A549 (cell line): ENCODE data around the gene SUDS3. TPM values are rescaled to one million over a fixed set of nuclear protein-coding genes. Genes with fewer than 3 reads are reported as not detected.

ENCODE experiments used
- ATAC-seq, 2 experiments: fragments of 200-7000 bp in 1 of 2; fragments of >200 bp in 1 of 2; cut with Nextera tagmentation in 1 of 2; cut with Tn5 transposase in 1 of 2; 3 replicates each; pipeline versions ENCODE4 v1.8.0 to v1.9.1; 2018 to 2020; ENCODE audit warnings: mild to moderate bottlenecking in 1 of 2, moderate library complexity in 1 of 2
- CTCF ChIA-PET: fragments of 300-600 bp; sonication (Branson Sonifier 250); formaldehyde crosslinking; extraction: SDS; loops from one replicate; lab custom pipeline; 2021; ENCODE audit warnings: antibody characterized with exemption, inconsistent platforms; lab: Yijun Ruan, JAX
- POLR2A ChIA-PET: fragments of 350-600 bp; formaldehyde crosslinking; extraction: SDS; loops from one replicate; lab custom pipeline; 2021; ENCODE audit warnings: antibody characterized with exemption, inconsistent platforms; lab: Yijun Ruan, JAX
- DNase-seq, 2 experiments: peaks; one replicate each; pipeline versions ENCODE4 v3.0.0 to v3.0.0-alpha.2; 2011 to 2016; ENCODE audit warnings: low read depth in 1 of 2, low spot score in 1 of 2
- FAIRE-seq: peaks from 2 replicates; lab custom pipeline; 2011; peaks lifted over from hg19 to GRCh38; lab: Jason Lieb, UNC
- H3K27ac ChIP-seq, 2 experiments: fragments of >200 bp; sonication (Bioruptor Twin); formaldehyde crosslinking; 3 replicates each; pipeline ENCODE4 v1.5.1; 2016 to 2017
- H3K4me1 ChIP-seq: fragments of >200 bp; sonication (Bioruptor Twin); formaldehyde crosslinking; 3 replicates; pipeline ENCODE4 v1.6.1; 2016
- H3K4me2 ChIP-seq: fragments of >200 bp; sonication (Bioruptor Twin); formaldehyde crosslinking; 3 replicates; pipeline ENCODE4 v1.6.1; 2016
- H3K4me3 ChIP-seq: fragments of >200 bp; sonication (Bioruptor Twin); formaldehyde crosslinking; 3 replicates; pipeline ENCODE4 v1.5.1; 2016
- H3K9me3 ChIP-seq: fragments of >200 bp; sonication (Bioruptor Twin); formaldehyde crosslinking; 3 replicates; pipeline ENCODE4 v1.6.1; 2016
- ATOH8 ChIP-seq: fragments of 250-450 bp; sonication (Bioruptor Pico); IDR thresholded peaks from 2 replicates; pipeline ENCODE4 v1.5.0; 2020; ENCODE audit warnings: low read depth, mild to moderate bottlenecking, moderate library complexity
- BHLHE40 ChIP-seq: IDR thresholded peaks from 2 replicates; pipeline ENCODE4 v1.6.1; 2012; ENCODE audit warnings: low read depth, low read length, inconsistent platforms
- CBX2 ChIP-seq: fragments of 200-600 bp; sonication (generic); IDR thresholded peaks from 2 replicates; pipeline ENCODE4 v1.6.1; 2016; ENCODE audit warnings: low read depth, mild to moderate bottlenecking, borderline replicate concordance
- EHMT2 ChIP-seq: fragments of 200-600 bp; sonication (generic); IDR thresholded peaks from 2 replicates; pipeline ENCODE4 v1.6.1; 2016; ENCODE audit warnings: antibody characterized with exemption, low read depth, mild to moderate bottlenecking, moderate library complexity
- ELK1 ChIP-seq: fragments of 150-350 bp; IDR thresholded peaks from 2 replicates; pipeline ENCODE4 v1.6.1; 2014; ENCODE audit warnings: low read depth, mild to moderate bottlenecking, low read length
- EP300 ChIP-seq, 2 experiments: fragments of >200 bp; sonication (Bioruptor Twin); formaldehyde crosslinking; IDR thresholded peaks; 2 replicates in 1 of 2; 3 replicates in 1 of 2; pipeline ENCODE4 v1.6.1; 2016 to 2017
- FOXS1 ChIP-seq: fragments of 250-450 bp; sonication (Bioruptor Pico); IDR thresholded peaks from 2 replicates; pipeline ENCODE4 v1.5.0; 2020; ENCODE audit warnings: mild to moderate bottlenecking, moderate library complexity
- HEYL ChIP-seq: fragments of 250-450 bp; sonication (Bioruptor Pico); IDR thresholded peaks from 2 replicates; pipeline ENCODE4 v1.8.0; 2021; ENCODE audit warnings: mild to moderate bottlenecking, moderate library complexity
- HMGXB4 ChIP-seq: fragments of 250-450 bp; sonication (Bioruptor Pico); IDR thresholded peaks from 2 replicates; pipeline ENCODE4 v1.5.0; 2021; ENCODE audit warnings: mild to moderate bottlenecking, moderate library complexity, borderline replicate concordance
- HOXA7 ChIP-seq: fragments of 250-450 bp; sonication (Bioruptor Pico); IDR thresholded peaks from 2 replicates; pipeline ENCODE4 v1.5.0; 2020; ENCODE audit warnings: mild to moderate bottlenecking, moderate library complexity
- HOXB5 ChIP-seq: fragments of 250-450 bp; sonication (Bioruptor Pico); IDR thresholded peaks from 2 replicates; pipeline ENCODE4 v1.5.0; 2020; ENCODE audit warnings: mild to moderate bottlenecking, moderate library complexity
- KDM1A ChIP-seq: fragments of 200-600 bp; sonication (generic); IDR thresholded peaks from 2 replicates; pipeline ENCODE4 v1.6.1; 2016; ENCODE audit warnings: low read depth, mild to moderate bottlenecking
- MAX ChIP-seq: IDR thresholded peaks from 2 replicates; pipeline ENCODE4 v1.6.1; 2012
- MAZ ChIP-seq: fragments of 150-350 bp; IDR thresholded peaks from 2 replicates; pipeline ENCODE4 v1.6.1; 2014; ENCODE audit warnings: antibody characterized with exemption, low read depth, low read length, borderline replicate concordance
- NR3C1 ChIP-seq: fragments of >200 bp; sonication (Bioruptor Twin); formaldehyde crosslinking; IDR thresholded peaks from 3 replicates; pipeline ENCODE4 v1.6.1; 2017
- PHF8 ChIP-seq: fragments of 200-600 bp; sonication (generic); IDR thresholded peaks from 2 replicates; pipeline ENCODE4 v1.6.1; 2016; ENCODE audit warnings: low read depth, mild to moderate bottlenecking, antibody characterized with exemption, moderate library complexity, borderline replicate concordance
- RARB ChIP-seq: fragments of 250-450 bp; sonication (Bioruptor Pico); IDR thresholded peaks from 2 replicates; pipeline ENCODE4 v1.8.0; 2021; ENCODE audit warnings: mild to moderate bottlenecking, moderate library complexity
- RCOR1 ChIP-seq: fragments of 150-350 bp; IDR thresholded peaks from 2 replicates; pipeline ENCODE4 v1.6.1; 2014; ENCODE audit warnings: antibody characterized with exemption, low read length, low read depth
- REST ChIP-seq: fragments of 200-600 bp; sonication (generic); IDR thresholded peaks from 2 replicates; pipeline ENCODE4 v1.6.1; 2016; ENCODE audit warnings: antibody characterized with exemption, mild to moderate bottlenecking, moderate library complexity
- USF2 ChIP-seq: fragments of 450-650 bp; IDR thresholded peaks from 2 replicates; pipeline ENCODE4 v1.6.1; 2014; ENCODE audit warnings: antibody characterized with exemption
- ZFP36 ChIP-seq: fragments of 450-650 bp; IDR thresholded peaks from 2 replicates; pipeline ENCODE4 v1.6.1; 2014; ENCODE audit warnings: borderline replicate concordance; ENCODE audit not compliant: partially characterized antibody
- ZSCAN20 ChIP-seq: fragments of 250-450 bp; sonication (Bioruptor Pico); IDR thresholded peaks from 2 replicates; pipeline ENCODE4 v1.8.0; 2022; ENCODE audit warnings: mild to moderate bottlenecking, moderate library complexity
- WGBS: methylation state at CpG from one replicate; pipeline ENCODE4 v1.1.6; 2017; ENCODE audit errors: missing lambda C conversion rate; 5-methylcytosine and 5-hydroxymethylcytosine counted together
- polyA plus RNA-seq, 4 experiments: library from polyadenylated mRNA; depleted of rRNA in 3 of 4; stranded (reverse); fragments of >200 nt; fragmentation: RNase III in 1 of 4; extraction: RNeasy Plus Mini Kit Qiagen cat#74134 plus additional on column Dnase treatment in 1 of 4; gene quantifications; 2 replicates in 3 of 4; 3 replicates in 1 of 4; pipeline ENCODE4 v1.2.3, GENCODE V29; 2011 to 2017

SUDS3 gene
- polyA plus RNA-seq, 2 of the 4 experiments (the other 2 are of a cell fraction): 20.3 to 36.5 TPM

- CTCF ChIA-PET: no interaction called here
- no peak for FAIRE-seq
- POLR2A ChIA-PET: interaction anchor here (1.2 kb wide), 1 partner anchor 48 kb away, joined by 3 read pairs; the partner anchor contains the start of gene TAOK3
Measured at GRCh38 chr12:118420673-118421072, 44.3 kb downstream of the SUDS3 start.

GRCh38 chr12:118424884-118425283, 48.5 kb downstream of the SUDS3 start:
- Histone ChIP-seq H3K4me1 (peaks cover 10% of the 10 kb centered on the region; the same call in 1 of the 3 replicates), H3K4me2 (no peak overlapping the region), H3K9me3 (no peaks in the 10 kb centered on the region), H3K4me3 (no peak overlapping the region), H3K27ac (no peak overlapping the region)
- FAIRE-seq (no peak), DNase-seq (no peak), ATAC-seq (no peak)
- ChIA-PET POLR2A (no interaction called here), CTCF (interaction anchor here (1.0 to 2.3 kb wide), 2 partner anchors 11 to 21 kb away, joined by 3 to 4 read pairs; no protein-coding TSS in a partner anchor)
- no peak for TF ChIP-seq HMGXB4 (CRISPR knock-in tag)
- TF ChIP-seq PHF8: no peak
- TF ChIP-seq ELK1: no peak
- TF ChIP-seq HEYL: no peak
- TF ChIP-seq USF2: no peak
- no peak for TF ChIP-seq NR3C1
- TF ChIP-seq ATOH8 (CRISPR knock-in tag): no peak
- no peak for TF ChIP-seq EP300 (IDR thresholded peaks at IDR 0.05)
- TF ChIP-seq MAZ: no peak
- no peak for TF ChIP-seq REST
- TF ChIP-seq RARB (CRISPR knock-in tag): no peak
- TF ChIP-seq MAX: no peak
- TF ChIP-seq HOXB5 (CRISPR knock-in tag): no peak
- no peak for TF ChIP-seq ZSCAN20 (CRISPR knock-in tag)
- no peak for TF ChIP-seq FOXS1 (CRISPR knock-in tag)
- TF ChIP-seq BHLHE40: no peak
- no peak for TF ChIP-seq KDM1A
- TF ChIP-seq RCOR1: no peak
- TF ChIP-seq EHMT2: no peak
- no peak for TF ChIP-seq HOXA7 (CRISPR knock-in tag)
- 39% methylated on average over 7 of the region's 7 CpGs for WGBS

More at GRCh38 chr12:118420673-118421072, 44.3 kb downstream of the SUDS3 start:
- DNase-seq (no peak), ATAC-seq (no peak)
- H3K4me2 ChIP-seq: no peak overlapping the region
- H3K27ac ChIP-seq: no peak overlapping the region
- H3K4me1 ChIP-seq: peaks cover 10% of the 10 kb centered on the region; the same call in 1 of the 3 replicates
- TF ChIP-seq CBX2: no peak
- TF ChIP-seq ZFP36: peak; percentile 56
- WGBS: 72% methylated on average over 3 of the region's 3 CpGs
- H3K4me3 ChIP-seq: no peak overlapping the region
- H3K9me3 ChIP-seq: no peaks in the 10 kb centered on the region
